Measurements from ENCODE around the gene PGS1. TPM values are rescaled to one million over a fixed set of nuclear protein-coding genes. Genes with fewer than 3 reads are reported as not detected.

PGS1 gene
- total RNA-seq, 1 donor, result 40.2 TPM

- no peak for TF ChIP-seq CTCF (IDR thresholded peaks at IDR 0.05; ENCODE audit: insufficient read depth, low read length)
- no peak overlapping the region for H3K4me3 ChIP-seq (ENCODE audit: low read depth, low read length)
- DNase-seq (ENCODE audit: low read depth), result no peak
Observed at GRCh38 chr17:78394209-78394608, 15.8 kb downstream of the PGS1 start.

- DNase-seq (ENCODE audit: low read depth), result no peak
- TF ChIP-seq CTCF (IDR thresholded peaks at IDR 0.05; ENCODE audit: insufficient read depth, low read length), result no peak
- H3K4me3 ChIP-seq (ENCODE audit: low read depth, low read length), result no peak overlapping the region
Observed at GRCh38 chr17:78395155-78395554, 16.7 kb downstream of the PGS1 start.

GRCh38 chr17:78396441-78397337 is 18.2 kb downstream of the PGS1 start:
- no peak overlapping the region for H3K4me3 ChIP-seq (ENCODE audit: low read depth, low read length)
- peak; percentile 57 for DNase-seq (ENCODE audit: low read depth)
- no peak for TF ChIP-seq CTCF (IDR thresholded peaks at IDR 0.05; ENCODE audit: insufficient read depth, low read length)

GRCh38 chr17:78397681-78398101 is 19.2 kb downstream of the PGS1 start:
- no peak for TF ChIP-seq CTCF (IDR thresholded peaks at IDR 0.05; ENCODE audit: insufficient read depth, low read length)
- no peak overlapping the region for H3K4me3 ChIP-seq (ENCODE audit: low read depth, low read length)
- DNase-seq (ENCODE audit: low read depth), result peak; percentile 64

GRCh38 chr17:78398390-78398789 is 19.9 kb downstream of the PGS1 start:
- no peak for DNase-seq (ENCODE audit: low read depth)
- no peak overlapping the region for H3K4me3 ChIP-seq (ENCODE audit: low read depth, low read length)
- no peak for TF ChIP-seq CTCF (IDR thresholded peaks at IDR 0.05; ENCODE audit: insufficient read depth, low read length)

- TF ChIP-seq CTCF (IDR thresholded peaks at IDR 0.05; ENCODE audit: insufficient read depth, low read length), result no peak
- DNase-seq (ENCODE audit: low read depth), result no peak
- H3K4me3 ChIP-seq (ENCODE audit: low read depth, low read length), result no peak overlapping the region
Observed at GRCh38 chr17:78399028-78399692, 20.7 kb downstream of the PGS1 start.

Data from fibroblast of the aortic adventitia (primary cell).